ENCODE data around the gene CWC22.
"Not testable (repeated sequence)": the region's sequence is repeated elsewhere in the genome, so short reads cannot be mapped to it uniquely, and the experiment has no call there.

Gene CWC22

GRCh38 chr2:179950391-179950790 is 56.7 kb downstream of the CWC22 start:
- DNase-seq (ENCODE audit: low read depth): no peak

GRCh38 chr2:179949438-179949837 is 57.7 kb downstream of the CWC22 start:
- DNase-seq (ENCODE audit: low read depth): no peak

- no peak for DNase-seq (ENCODE audit: low read depth)
These were observed 59.0 kb downstream of the CWC22 start for GRCh38 chr2:179948058-179948457.

GRCh38 chr2:179946810-179947615 is 60.1 kb downstream of the CWC22 start:
- DNase-seq (ENCODE audit: low read depth): no peak

- DNase-seq (ENCODE audit: low read depth): no peak
These were observed 60.8 kb downstream of the CWC22 start for GRCh38 chr2:179946346-179946745.

- no peak for DNase-seq (ENCODE audit: low read depth)
These were observed 67.8 kb downstream of the CWC22 start for GRCh38 chr2:179939259-179939658.

- no peak for DNase-seq (ENCODE audit: low read depth)
These were observed 69.1 kb downstream of the CWC22 start for GRCh38 chr2:179938026-179938425.

- no peak for DNase-seq (ENCODE audit: low read depth)
These were observed 70.4 kb downstream of the CWC22 start for GRCh38 chr2:179936654-179937053.

- DNase-seq (ENCODE audit: low read depth): no peak
These were observed 71.0 kb downstream of the CWC22 start for GRCh38 chr2:179936141-179936540.

GRCh38 chr2:179932786-179933185 is 74.3 kb downstream of the CWC22 start:
- no peak for DNase-seq (ENCODE audit: low read depth)

GRCh38 chr2:179931502-179931901 is 75.6 kb downstream of the CWC22 start:
- no peak for DNase-seq (ENCODE audit: low read depth)

- not testable (repeated sequence) for DNase-seq (ENCODE audit: low read depth)
These were observed 77.1 kb downstream of the CWC22 start for GRCh38 chr2:179929997-179930396.

- DNase-seq (ENCODE audit: low read depth): no peak
These were observed 80.1 kb downstream of the CWC22 start for GRCh38 chr2:179927041-179927440.

GRCh38 chr2:179925713-179926112 is 81.4 kb downstream of the CWC22 start:
- DNase-seq (ENCODE audit: low read depth): no peak

GRCh38 chr2:179917272-179917671 is 89.8 kb downstream of the CWC22 start:
- DNase-seq (ENCODE audit: low read depth): no peak

- no peak for DNase-seq (ENCODE audit: low read depth)
These were observed 91.6 kb downstream of the CWC22 start for GRCh38 chr2:179915395-179915992.

GRCh38 chr2:179913809-179914208 is 93.3 kb downstream of the CWC22 start:
- DNase-seq (ENCODE audit: low read depth): no peak

GRCh38 chr2:179911569-179911968 is 95.5 kb downstream of the CWC22 start:
- no peak for DNase-seq (ENCODE audit: low read depth)

- no peak for DNase-seq (ENCODE audit: low read depth)
These were observed 96.4 kb downstream of the CWC22 start for GRCh38 chr2:179910735-179911113.

GRCh38 chr2:179909845-179910734 is 97.0 kb downstream of the CWC22 start:
- DNase-seq (ENCODE audit: low read depth): no peak

- DNase-seq (ENCODE audit: low read depth): no peak
These were observed 106.4 kb downstream of the CWC22 start for GRCh38 chr2:179900655-179901054.

- no peak for DNase-seq (ENCODE audit: low read depth)
These were observed 107.4 kb downstream of the CWC22 start for GRCh38 chr2:179899666-179900065.

- no peak for DNase-seq (ENCODE audit: low read depth)
These were observed 108.2 kb downstream of the CWC22 start for GRCh38 chr2:179898873-179899272.
